HG03045 (cell line): ENCODE measurements around the gene RBM18.

Experiments
- ATAC-seq: cut with Tn5 transposase; IDR thresholded peaks from one replicate; pipeline ENCODE4 v1.9.1; 2021; ENCODE audit warnings: mild to moderate bottlenecking, moderate library complexity; ENCODE audit not compliant: unreplicated experiment

RBM18 gene

DNA sequence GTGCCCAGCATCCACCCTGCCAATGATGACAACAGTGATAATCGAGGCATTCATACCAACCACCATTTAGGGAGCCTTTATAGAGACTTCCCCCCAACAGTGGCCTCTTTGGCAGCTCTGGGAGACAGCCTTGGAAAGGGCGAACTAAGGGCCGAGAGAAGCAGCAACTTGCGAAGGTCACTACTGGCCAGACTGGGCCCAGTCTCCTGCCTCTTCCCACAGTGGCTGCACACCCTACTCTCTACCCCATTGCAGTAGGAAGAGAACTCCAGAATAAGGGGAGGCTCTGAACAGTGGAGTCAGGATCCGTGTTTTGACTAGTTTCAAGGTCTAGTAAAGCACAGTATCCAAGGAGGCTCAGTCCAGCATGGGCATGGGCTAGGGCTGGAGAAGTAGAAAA lies 41.2 kb downstream of the RBM18 start:
- no peak for ATAC-seq

DNA sequence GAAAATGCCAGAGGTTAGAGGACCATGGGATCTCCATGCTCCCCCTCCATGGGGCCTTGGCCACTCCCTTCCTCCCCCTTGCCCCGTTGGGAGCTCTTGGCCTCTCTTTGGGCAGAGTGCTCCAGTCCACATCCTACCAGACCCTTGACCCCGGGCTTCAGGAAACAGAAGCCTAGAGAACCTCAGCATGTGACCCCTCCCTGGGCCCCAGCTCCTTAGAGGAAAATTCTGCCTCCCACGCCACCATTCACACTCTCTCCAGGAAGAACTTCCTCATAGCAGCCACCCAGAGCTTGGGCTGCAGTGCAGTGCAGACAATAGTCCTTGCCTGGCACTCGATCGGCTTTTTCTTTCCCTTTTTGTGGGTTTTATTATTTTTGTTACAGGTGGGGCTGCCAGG lies 41.8 kb downstream of the RBM18 start:
- ATAC-seq: no peak

DNA sequence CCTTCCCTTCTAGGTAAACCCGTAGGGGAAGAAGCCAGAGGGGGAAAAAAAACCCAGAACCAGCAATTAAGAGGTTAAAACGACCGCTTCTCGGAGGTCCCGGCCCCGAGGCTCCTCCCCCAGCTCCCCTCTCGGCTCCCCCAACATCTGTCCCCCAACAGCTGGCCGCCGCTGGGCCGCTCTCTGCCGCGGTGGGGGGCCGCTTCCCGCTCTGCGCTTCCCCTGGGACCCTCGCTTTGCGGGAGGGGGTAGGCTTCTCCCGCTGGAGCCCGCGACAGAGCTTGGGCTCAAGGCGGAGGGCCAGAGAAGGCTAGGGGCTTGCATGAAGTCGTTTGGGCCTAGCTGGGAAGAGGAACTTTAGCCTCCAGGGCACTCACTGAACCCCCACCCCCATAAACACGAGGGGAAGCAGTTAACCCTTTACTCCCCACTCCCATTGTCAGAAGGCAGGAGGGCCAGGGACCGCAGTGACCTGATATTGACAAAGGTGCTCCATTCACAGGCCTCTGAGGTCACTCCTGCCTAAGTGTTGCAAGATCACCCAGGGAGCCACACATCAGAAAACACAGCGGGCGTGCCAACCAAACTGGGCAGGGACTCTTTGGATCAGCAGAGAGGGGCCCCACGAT lies 43.3 kb downstream of the RBM18 start:
- ATAC-seq: no peak

DNA sequence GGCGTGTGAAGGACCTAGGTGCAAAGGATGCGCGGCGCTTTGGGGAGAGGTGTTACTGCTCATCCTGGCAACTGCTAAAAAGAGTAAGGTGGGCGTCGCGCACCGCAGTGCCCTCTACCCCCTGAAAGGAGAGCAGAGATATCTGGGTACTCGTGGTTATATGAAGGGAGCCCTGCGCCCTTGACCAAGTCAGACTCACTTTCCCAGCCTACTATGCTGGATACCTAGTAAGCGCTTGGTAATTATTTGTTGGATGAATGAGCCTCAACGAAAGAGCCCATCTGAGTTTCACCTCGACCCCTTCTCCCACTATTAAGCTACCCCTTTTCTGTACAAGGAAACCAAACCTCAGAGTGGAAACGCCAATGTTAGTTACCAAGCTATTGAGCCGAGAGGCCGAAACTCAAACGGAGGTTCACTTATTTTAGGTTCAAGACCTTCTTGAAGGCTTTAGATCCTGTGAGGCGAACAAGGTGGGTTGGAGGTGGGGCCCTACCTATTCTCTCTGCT lies 43.9 kb downstream of the RBM18 start:
- no peak for ATAC-seq

DNA sequence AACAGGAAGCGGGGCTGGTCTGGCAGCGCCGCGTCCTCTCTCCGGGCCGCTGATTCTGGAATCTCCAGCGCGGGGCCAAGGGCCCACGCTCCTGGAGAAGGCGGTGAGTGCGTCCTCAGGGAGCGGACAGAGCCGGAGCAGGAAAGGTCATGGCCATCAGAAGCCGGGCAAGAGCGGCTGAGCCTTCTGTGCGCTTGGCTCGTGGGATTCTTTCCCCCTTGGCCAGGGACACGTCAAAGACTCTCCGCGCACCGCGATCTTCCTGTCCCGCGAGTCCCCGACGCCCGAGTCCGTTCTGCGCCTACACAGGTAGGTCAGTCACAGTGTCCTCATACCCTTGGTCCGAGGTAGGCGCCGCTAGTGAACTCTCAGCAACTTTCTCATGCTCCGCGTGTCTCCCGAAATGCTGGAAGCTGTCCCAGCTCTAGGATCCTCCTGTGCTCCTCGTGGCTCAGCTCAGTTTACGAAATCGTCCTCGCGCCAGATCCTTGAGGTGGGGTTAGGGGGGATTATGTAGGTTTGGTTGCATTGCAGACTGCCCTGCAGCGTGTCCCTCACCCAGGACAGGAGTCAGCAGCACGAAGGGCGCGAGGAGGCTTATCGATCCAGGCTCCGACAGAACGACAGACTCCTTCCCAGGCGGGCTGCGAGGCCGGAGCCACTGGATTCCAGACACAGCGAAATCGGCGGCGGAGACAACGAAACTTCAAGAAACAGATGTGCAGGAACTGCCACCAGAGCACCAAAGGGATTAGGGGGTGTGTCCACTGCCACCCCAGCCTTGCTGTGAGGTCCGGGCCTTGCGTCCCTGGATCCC lies 44.6 kb downstream of the RBM18 start:
- ATAC-seq: no peak

DNA sequence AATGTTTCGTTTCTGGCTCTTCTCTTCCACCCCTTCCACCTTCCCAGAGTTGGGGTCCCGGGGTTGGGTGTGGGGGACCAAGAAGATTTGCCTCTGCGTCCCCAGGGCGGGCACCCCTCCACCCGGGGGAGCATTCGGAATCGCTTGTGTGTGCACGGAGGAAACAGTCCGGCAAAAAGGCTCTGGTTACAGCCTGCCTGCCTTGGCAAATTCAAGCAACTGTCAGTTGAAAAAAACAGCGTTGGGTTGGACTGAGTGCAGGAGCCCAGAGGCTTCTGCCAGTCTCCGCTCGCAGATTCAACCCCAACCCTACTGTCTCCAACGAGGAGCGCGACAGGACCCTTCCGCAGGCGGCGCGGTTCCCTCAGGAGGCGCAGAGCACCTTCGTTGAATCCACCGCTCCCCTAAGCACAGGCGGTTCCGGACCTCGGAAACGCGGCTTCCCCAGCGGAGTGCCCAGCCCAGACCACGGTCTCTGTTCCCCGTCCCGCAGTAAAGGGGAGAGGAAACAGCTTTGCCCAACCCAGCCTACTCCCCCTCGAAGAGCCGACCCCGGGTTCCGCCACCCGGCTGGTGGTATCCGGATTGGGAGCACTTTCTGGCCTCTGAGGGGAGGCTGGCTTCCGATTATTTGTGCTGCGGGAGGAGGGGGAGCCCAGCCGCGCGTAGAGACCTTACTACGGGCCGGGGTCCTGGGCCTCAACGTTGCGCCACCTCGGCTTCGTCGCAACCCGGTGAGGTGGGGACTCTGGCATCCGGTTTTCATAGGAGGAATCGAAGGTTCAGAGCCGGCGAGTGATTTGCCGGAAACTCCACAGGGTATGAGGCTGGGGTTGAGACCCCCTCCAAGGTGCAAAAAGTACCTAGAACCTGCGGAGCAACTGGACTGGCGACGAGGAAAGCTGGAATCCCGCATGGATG lies 45.4 kb downstream of the RBM18 start:
- ATAC-seq: no peak

DNA sequence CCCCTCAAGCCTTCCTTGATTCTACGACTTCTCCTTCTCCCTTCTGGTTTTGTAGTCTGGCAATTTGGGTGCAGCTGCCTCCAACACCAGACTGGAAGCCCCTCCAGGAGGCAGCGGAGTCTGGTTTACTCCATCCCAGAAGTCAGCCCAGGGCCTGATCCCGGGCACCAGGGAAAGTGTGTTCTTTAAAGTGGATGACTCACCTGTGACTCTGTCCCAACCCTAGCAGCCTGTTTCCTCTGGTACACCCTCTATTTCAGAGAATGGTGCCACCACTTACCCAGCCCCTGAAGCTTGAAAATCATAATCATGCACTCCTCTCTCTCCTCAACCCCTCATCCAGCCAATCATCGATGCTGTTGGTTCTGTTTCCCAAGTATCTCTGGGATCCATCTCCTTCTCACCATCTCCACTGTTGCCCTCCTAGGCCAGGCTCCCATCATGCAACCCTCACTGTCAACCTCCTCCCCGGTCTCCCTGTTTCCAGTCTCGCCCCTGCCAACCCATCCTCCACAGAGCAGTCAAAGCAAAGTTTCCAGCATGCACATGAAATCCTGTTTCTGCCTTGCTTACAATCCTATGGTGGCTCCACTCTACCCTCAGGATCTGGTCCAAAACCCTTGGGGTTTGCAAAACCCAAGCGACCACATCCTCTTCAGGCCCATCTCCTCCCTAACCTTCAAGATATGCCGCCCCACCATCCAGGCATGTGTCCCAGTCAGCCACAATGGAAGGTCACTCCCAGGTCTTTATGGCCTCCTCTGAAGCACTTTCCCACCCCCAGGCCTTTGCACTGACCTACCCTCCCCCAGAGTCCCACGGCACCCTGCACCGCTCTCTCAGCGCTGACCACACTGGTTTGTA lies 46.3 kb downstream of the RBM18 start:
- no peak for ATAC-seq

DNA sequence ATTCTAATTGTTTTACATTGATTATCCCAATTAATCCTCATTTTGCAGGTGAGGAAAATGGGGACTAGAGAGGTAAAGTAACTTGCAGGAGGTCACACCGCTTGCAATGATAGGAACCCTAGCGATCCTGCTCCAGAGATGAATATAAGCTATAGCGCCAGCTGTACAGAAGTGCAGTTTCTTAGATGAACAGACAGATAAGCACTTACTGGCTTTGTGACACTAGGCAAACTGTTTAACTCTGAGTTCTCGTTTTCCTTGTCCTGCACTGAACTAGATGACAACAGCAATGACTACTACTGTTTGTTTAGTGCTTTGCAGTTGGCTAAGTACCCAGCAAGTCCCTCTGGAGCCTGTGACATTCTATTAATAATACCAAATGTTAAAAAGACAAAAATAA lies 47.0 kb downstream of the RBM18 start:
- no peak for ATAC-seq

DNA sequence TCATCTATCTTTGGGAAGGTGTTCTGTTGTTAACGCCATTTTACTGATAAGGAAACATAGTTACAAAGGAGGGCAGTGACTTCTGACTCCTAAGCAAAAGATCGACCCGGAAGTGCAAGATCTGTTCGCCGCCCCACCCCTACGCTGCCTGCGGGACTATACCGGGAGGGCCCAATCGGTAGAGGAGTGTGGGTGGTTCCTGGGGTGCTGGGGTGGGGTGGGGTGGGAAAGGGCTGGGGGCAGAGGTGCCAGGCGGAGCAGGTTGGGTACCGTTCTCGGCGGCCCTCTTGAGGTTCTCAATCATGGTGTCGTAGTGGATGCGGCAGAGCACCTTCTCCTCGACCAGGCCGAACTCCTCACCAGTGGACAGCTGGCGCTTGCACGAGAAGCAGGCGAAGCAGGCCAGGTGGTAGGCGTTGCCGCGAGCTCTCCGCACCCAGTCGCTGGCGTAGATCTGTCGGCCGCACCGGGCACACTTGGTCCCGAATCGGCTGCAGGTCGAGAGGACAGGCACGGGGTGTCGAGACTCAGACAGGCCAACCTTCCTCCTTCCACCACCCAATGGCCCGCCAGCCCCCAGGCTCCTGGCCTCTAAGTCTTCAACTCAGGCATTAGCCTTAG lies 47.7 kb downstream of the RBM18 start:
- no peak for ATAC-seq

DNA sequence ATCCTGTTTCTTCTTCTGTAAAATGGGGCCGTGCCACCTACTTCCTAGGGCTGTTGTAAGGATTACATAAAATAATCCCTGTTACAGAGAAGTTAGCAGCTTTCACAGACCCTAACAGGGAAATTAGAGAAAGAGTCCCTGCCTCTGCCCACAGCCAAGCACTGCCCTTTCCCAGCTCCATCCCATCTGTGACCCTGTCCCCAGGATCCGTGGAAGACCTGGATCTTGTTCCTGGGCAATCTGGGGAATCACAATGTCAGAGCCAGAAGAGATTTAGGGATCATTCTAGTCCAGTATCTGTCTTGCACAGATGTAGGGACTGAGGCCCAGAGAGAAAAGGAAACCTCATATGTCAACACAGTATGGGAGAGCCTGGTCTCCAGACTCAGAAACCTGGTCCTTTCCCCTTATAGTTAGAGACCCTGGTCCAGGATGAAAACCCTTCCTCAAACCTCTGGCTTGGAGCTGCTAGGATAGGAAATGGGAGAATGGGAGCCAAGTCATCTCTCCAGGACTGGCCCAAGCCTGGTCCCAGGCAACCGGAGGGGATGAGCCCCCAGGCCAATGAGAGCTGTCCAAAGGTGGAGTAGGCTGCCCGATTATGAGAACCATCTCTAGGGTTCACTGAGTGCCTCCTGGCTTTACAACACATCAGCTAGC lies 48.4 kb downstream of the RBM18 start:
- ATAC-seq: no peak

DNA sequence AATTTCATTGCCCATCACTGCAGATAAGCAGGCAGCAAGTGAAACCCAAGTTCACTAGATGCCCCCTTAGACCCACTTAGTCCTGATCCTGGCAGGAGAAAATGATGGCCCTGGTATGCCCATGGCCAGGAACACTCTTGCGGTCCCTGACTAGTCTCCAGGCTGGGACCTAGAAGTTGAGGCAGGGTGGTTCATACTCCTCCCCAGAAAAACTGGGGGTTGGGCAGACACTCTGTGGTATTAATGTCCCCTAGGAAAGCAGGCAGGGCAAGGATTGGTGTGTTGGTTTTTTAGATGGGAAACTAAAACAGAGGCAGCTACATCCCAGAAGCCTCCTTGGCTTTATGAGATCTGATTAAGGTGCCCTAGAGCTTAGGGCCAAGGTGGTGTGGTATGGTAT lies 49.0 kb downstream of the RBM18 start:
- no peak for ATAC-seq

DNA sequence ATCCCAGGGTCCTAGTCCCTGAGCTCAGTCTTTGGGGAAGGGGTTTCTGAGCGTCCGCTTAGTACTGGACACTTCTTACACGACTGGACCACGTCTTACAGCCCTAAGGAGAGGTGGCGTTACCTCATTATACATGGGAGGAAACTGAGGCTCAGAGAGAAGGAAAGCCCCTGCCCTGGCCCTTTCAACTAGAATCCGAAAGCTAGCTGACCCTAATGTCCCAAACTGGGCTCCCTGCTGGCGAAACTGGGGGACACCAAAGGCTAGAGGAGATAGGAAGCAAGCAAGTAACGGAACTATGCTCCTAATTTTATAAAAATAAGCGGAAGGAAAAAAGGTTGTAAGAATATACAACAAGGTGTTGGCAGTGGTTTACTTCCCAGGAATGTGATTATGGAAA lies 50.1 kb downstream of the RBM18 start:
- no peak for ATAC-seq

DNA sequence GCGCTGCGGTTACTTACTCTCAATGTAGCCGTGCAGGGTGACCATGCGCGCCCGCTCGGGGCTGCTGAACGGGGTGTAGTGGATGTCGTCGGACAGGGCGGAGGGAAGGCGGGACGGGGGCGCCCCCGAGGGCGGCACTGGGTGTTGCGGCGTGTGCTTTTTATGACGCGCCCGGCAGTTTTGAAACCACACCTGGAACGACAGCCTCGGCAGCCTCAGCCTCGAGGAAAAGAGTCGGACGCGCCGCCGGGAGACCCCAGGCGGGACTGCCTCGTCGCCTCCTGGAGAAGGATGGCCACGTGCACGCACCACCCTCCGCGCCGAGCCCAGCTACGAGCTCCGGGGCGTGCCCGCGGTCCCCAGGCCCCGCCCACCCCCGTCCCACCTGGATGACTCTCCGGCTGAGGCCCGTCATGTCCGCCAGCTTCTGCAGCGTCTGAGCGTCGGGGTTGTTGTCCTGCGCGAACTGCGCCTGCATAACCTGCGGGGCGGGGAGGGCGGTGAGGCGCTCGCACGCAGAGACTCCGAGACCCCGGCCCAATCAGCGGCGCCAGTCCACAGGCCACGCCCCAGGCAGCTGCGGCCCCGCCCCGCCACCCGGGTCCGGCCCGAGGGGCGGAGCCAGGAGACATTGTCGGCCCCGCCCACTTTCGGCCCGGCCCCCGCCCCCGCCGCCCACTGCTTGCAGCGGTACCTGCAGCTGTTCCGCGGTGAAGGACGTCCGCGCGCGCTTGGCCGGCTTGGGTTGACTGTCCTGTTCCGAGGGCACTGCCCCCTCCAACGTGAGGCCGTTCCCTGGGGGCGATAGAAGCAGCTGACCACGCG lies 50.8 kb downstream of the RBM18 start:
- ATAC-seq: no peak

DNA sequence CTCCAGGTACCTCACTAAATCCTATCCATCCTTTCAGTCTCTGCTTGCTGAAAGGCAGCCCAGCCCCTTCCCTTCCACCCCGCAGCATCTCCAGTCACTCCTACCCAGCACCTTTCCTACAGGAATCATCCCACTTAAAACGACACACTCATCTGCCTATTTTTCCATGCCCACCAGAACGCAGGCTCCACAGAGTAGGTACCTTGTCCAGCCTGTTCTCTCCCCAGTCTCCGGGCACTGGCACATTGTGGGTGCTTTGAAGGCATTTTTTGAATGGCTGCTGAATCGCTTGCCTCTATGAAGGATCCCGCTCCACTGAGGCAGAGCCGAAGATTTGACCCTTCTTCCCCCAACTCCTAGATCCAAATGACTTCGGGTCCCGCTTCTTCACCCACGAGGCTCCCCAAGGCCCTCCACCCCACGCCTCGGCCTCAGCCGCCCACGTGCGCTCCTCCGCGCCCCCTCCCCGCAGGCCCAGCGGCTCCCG lies 51.5 kb downstream of the RBM18 start:
- ATAC-seq: no peak

DNA sequence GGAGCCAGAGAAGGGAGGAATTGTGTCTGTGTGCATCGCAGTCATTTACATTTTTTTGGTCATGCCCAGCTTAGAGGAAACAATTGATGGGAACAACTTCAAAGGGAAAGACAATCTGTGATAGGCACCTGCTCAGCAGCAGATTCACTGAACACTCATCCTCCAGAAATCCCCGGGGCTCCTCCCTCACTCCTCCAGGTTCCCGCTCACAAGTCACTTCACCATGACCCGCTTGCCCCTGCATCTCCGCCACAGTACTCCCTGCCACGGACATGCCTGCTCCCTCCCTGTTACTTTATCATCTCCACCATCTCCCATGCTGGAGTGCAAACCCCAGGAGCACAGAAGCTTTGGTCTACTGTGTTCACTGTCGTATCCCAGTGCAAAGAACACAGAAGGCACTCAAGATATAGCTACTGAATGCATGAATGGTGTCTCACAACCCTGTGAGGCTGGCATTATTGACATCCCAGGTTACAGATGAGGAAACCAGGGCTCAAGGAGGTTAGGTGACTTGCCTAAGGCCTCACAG lies 52.1 kb downstream of the RBM18 start:
- ATAC-seq: no peak

DNA sequence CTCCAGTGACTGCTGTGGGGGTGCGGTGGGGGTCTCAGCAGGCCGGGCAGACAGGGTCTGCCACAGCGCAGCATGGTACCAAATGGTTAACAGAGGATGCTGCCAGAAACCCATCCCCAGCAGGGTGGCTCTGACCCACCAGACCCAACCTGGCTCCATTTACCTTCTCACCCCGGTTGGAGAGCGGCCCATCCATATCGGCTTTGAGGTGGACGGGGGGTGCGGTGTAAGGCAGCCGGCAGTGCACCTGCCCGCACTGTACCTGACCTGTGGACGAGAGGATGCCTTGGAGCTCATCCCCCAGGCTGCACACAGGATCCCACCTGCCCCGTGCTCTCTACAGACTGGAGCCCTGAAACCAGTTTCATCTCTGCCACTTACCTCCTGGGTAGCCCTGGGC lies 55.2 kb downstream of the RBM18 start:
- no peak for ATAC-seq

DNA sequence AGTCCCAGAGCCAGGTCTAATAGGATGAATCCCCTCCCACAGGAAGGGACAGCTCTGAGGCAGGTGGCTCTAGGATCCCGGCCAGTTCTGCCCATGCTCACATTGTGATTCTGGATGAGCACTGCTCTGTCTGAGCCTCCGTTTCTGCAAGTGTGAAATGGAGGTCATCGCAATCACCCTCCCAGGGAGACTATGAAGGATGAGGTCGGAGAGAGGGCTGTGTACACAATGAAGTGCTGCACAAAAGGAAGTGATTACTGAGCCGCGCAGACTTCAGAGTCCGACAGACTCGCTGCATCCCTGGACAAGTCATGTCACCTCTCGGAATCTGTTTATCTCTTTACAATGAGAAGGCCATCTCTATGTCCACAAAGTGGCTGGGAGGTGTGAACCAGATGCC lies 57.5 kb downstream of the RBM18 start:
- ATAC-seq: no peak
